Left cardiac atrium (tissue), 4 donors: ENCODE data around the gene CPE. TPM values are rescaled to one million over a fixed set of nuclear protein-coding genes. Genes with fewer than 3 reads are reported as not detected.
"Not testable (repeated sequence)": the region's sequence is repeated elsewhere in the genome, so short reads cannot be mapped to it uniquely, and the experiment has no call there.

ENCODE experiments used
- ATAC-seq, 2 donors: fragments of 200-7000 bp; cut with Tn5 transposase; one replicate each; pipeline ENCODE4 v1.9.1; 2020; ENCODE audit warnings: mild to moderate bottlenecking in 2 of 2, moderate library complexity in 2 of 2
- DNase-seq: peaks from one replicate; pipeline ENCODE4 v3.0.0-alpha.2; 2020
- intact Hi-C, 2 donors: fragments of 100-400 bp; cut with DNase I; formaldehyde crosslinking; loops; one replicate each; pipeline versions ENCODE4 v1.14.1 to v1.15.1; 2022 to 2023
- long read RNA-seq: library from polyadenylated mRNA; unstranded; transcript quantifications from one replicate; pipeline ENCODE4 v2.0.0, GENCODE V29; 2021
- total RNA-seq, 2 donors: library from RNA; stranded (reverse); fragmentation: NEBNext Ultra II Directional; extraction: Animal tissue kit (Norgen Biotek cat#: 25700); gene quantifications; one replicate each; pipeline ENCODE4 v1.2.1, GENCODE V29; 2021
- donor health status: DM: no; HTN: yes; CAD: no.
- donor health status: DM: no; HTN: yes; CAD: no; lungs with severe emphysema.
- donor health status: DM: yes; HTN: yes; CAD: no.
- donor health status: Dilated cardiomyopathy.

CPE gene
- 10 to 100 TPM; 84.8 to 92.5 TPM for total RNA-seq
- long read RNA-seq, transcript CPE-201 (9 exons, 2,421 nt): major isoform, 7 of 10 reads
- long read RNA-seq, partial matches to known transcripts: 3 of 10 reads
- long read RNA-seq, other reads (novel, unspliced or antisense): 0 of 10 reads

DNA sequence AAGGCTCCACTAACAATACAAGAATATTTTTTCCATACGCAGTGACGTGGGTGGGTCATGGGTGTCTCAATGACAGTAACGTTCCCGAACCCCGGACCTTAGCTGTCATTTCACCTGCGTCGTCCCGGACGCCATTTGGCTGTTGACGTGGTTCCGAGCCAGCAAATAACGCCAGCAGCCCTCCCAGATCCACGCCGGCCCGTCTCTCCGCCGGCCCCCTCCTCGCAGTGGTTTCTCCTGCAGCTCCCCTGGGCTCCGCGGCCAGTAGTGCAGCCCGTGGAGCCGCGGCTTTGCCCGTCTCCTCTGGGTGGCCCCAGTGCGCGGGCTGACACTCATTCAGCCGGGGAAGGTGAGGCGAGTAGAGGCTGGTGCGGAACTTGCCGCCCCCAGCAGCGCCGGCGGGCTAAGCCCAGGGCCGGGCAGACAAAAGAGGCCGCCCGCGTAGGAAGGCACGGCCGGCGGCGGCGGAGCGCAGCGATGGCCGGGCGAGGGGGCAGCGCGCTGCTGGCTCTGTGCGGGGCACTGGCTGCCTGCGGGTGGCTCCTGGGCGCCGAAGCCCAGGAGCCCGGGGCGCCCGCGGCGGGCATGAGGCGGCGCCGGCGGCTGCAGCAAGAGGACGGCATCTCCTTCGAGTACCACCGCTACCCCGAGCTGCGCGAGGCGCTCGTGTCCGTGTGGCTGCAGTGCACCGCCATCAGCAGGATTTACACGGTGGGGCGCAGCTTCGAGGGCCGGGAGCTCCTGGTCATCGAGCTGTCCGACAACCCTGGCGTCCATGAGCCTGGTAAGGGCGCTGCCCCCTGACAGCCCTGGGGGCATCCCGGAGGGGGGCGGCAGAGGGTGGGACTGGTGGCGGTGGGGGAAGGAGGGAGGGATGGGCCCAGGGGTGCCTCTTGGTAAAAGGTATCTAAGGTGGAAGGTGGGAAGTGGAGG lies at the start of gene CPE:
TSS of gene CPE (plus strand) at position 264 of the 933 bp plus-strand sequence. CDS start at position 478, 214 bp downstream.
- peak; percentile 98 to 99 for ATAC-seq
- DNase-seq: peak; percentile 81

DNA sequence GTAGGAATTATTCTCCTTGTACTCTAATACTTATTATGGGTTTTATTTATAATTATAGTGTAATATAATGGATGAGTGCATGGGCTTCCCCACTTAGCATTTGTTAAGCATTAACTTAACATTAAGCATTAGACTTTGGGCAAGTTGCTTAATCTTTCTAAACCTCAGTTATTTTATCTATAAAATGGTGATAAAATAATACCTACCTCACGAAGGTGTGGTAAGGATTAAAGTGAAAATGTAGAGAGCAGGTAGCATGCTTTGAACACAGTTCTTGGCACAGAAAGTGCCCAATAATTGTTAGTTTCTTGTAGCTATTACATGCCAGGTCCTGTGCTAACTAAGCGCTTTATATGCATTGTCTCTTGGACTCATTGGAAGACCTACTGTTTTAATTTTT lies 48.7 kb upstream of the CPE start:
- intact Hi-C loops: no loop called here
- ATAC-seq: no peak
- no peak for DNase-seq

More for the DNA sequence above, at the start of gene CPE:
- intact Hi-C loops: loop anchor here in 1 of 2 donors (5.0 kb wide), 1 partner anchor 83 kb away; no protein-coding TSS in a partner anchor

DNA sequence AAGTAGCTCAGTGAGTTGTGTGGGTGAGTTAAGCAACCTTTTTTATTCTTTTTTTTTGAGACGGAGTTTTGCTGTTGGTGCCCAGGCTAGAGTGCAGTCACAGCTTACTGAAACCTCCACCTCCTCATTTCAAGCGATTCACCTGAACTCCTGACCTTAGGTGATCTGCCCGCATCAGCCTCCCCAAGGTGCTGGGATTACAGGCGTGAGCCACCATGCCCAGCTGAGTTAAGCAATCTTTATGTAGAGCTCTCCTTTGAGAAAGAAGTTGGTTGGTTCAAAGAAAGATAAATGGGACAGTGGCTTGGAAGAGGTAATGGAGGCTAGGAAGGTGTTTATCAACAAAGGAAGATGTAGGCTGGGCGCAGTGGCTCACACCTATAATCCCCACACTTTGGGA lies 48.1 kb upstream of the CPE start:
- intact Hi-C loops: no loop called here
- no peak for ATAC-seq
- no peak for DNase-seq

- ATAC-seq: no peak
- intact Hi-C loops: no loop called here
- no peak for DNase-seq
Observed at GRCh38 chr4:165331359-165331758, 47.4 kb upstream of the CPE start.

DNA sequence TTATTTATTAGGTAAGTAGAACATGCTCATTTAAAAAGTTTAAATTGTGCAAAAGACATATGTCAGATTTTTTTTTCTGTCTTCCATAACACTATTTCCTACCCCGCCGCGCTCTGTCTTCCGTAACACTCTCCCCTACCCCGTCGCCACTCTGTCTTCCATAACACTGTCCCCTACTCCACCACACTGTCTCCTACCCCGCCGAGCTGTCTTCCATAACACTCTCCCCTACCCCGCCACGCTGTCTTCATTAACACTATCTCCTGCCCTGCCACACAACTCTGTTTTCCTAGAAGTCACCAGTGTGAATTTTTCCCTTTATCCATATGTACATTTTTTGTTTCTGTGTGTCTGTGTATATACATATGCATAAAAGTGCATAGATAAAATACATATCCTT lies 47.0 kb upstream of the CPE start:
- intact Hi-C loops: no loop called here
- ATAC-seq (no peak), DNase-seq (no peak)

- ATAC-seq (no peak), DNase-seq (no peak)
- intact Hi-C loops: no loop called here
Observed at GRCh38 chr4:165332502-165332901, 46.3 kb upstream of the CPE start.

DNA sequence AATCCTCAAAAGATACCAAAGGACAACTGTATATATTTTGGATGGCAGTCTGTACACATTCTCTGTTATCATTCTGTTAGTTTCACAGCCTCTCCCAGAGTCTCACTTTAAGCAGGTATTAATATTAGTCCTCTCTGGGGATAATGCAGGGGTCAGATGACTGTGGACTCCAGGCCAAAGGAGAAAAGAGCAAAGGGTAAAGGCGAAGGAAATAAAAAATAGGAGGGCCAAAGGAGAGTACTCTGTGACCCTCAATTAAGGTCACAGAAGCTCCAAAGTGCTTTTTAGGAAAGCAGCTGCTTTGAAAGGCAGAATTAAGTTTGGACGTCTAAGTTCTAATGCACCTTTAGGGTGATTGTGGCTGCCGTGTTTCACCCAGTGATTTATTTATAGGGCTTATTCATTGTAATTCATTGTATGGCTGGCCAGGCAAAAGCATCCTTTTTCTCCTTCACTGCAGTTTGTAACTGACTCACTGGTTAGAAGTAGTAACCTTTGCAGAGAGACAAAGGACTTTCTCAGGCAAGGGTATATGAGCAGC lies 43.6 kb upstream of the CPE start:
- intact Hi-C loops: no loop called here
- DNase-seq: no peak
- ATAC-seq: no peak

DNA sequence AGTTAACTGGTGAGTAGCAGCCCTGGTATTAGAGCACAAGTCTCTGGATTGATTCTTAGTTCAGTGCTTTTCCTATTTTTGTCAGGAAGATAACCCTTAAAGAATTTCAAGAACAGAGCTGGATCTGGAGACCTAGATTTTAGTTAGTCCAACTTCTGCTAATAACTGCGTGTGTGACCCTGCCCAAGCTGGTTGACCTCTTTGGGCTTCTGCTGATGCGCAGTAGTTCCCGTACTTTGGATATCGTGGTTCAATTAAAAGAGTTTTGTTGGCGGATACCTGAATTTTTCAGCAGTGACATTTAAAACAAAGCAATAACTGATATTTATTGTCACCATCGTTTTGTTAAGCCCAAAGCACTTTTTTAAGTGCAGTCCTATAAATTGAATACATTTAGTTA lies 42.1 kb upstream of the CPE start:
- intact Hi-C loops: no loop called here
- ATAC-seq: no peak
- no peak for DNase-seq

- DNase-seq, intact Hi-C loops, ATAC-seq: not testable (repeated sequence)
Observed at GRCh38 chr4:165342340-165342739, 36.5 kb upstream of the CPE start.

DNA sequence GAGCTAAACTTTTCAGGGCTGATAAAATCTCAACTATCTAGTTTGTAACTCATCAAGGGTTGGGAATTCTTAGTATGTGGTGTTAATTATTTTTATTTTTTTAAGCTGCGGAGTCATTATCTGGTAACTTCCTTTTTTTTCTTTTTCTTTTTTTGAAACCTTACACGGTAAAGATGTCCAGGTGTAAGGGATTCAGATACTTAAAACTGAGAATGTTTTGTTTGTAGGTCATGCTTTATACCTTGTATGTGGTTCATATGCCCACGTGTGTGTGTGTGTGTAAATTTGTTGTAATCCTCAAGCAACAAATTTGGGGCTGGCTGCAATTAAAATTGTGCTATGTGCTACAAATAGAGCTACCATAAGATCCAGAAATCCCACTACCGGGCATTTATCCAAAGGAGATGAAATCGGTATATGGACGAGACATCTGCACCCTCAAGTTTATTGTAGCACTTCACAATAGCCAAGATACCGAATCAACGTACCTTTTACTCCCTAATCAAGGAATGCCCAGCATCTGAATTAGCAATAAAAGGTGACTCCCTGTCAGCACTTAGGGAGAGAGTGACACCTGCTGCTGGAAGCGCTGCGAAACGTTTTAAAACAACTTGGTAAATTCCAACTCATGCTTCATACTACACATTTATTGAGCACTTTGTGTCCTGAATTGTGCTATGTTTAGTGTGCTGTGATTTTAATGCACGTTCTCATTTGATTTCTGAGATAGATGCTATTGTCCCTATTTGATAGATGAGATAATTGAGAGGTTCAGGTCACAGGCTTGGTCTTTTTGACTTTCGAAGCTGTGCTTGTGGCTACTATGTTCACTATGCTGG lies 35.2 kb upstream of the CPE start:
- DNase-seq (no peak), ATAC-seq (no peak)
- intact Hi-C loops: no loop called here

DNA sequence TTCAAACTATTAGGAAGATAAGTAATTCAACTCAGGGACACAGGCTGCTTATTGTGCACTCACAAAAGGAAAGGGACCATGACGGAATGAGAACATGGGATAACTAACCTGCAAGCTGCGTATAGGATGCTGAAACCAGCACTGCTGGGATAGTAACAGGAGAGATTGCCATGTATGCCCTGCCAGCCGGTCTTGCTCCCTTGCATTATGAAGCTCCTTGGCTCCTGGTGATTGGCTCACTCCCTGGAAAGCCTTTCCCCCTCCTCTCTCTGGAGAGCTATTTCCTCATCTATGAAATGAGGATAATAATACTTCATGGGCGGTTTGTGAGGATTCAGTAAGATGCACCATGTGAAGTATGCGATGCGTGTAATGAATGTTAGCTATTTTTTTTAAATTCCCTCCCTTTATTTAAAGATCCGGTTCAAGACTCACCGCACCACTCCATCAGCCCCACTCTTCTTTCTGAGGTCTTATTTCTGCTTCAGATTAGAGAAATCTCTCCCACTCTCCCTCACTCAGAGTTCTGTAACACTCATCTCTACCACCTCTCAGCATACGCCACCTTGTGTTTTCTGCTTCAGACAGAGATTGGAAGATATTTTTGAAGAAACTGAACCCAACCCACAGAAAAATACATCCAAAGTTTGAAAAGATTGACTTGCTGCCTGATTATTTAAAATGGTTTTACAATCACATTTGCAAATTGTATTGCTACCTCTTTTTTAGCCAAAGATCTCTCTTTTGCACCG lies 33.0 kb upstream of the CPE start:
- ATAC-seq: peak in 1 of 2 donors; percentile 53

GRCh38 chr4:165347647-165348569 lies 30.9 kb upstream of the CPE start:
- no peak for DNase-seq
- no peak for ATAC-seq
- intact Hi-C loops: loop anchor here (5.0 kb wide), 1 partner anchor 216 kb away; no protein-coding TSS in a partner anchor

More for the DNA sequence above, 33.0 kb upstream of the CPE start:
- DNase-seq: no peak
- intact Hi-C loops: loop anchor here (5.0 kb wide), 1 partner anchor 214 kb away; no protein-coding TSS in a partner anchor

- intact Hi-C loops: no loop called here
- no peak for ATAC-seq
- DNase-seq: no peak
Observed at GRCh38 chr4:165351359-165352130, 27.3 kb upstream of the CPE start.

DNA sequence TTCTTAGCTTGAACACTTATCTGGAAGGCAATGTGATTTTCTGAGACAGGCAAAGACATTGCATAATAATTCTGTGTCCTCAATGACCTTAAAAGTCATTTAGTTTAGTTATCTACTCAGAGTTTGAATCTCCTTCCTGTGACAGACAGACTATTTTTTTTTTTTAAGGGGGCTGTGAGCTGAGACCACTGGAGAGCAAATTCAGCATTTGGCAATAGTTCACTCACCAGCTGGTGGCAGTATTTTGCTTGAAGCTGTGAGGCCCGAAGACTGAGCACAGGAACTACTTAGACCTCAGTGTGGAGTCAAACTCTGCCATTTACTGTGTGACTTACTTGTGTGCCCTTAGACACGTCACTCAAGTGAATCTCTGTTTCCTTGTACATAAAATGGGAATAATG lies 22.9 kb upstream of the CPE start:
- intact Hi-C loops: loop anchor here (2.0 to 5.0 kb wide), 2 partner anchors 106 to 109 kb away; no protein-coding TSS in a partner anchor
- DNase-seq: no peak
- peak; percentile 47 to 67 for ATAC-seq

DNA sequence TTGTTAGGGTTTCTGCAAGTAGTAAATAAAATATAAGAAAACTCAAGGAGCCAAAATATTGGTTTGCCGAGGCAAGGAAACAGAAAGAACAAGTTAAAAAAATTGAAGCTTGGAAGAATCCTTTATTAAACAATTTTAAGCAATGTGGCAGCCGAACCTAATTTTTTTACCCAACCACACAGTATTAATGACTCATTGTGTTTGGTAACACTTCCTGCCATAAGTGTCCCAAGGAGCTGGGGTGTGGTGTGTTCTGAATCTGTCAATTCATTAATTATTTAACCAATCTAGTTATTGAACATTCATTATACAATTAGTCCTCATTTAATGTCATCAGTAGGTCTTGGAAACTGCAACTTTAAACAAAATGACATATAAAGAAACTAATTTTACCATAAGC lies 19.3 kb upstream of the CPE start:
- intact Hi-C loops: loop anchor here in 1 of 2 donors (5.0 kb wide), 1 partner anchor 103 kb away; no protein-coding TSS in a partner anchor
- DNase-seq: no peak
- no peak for ATAC-seq

DNA sequence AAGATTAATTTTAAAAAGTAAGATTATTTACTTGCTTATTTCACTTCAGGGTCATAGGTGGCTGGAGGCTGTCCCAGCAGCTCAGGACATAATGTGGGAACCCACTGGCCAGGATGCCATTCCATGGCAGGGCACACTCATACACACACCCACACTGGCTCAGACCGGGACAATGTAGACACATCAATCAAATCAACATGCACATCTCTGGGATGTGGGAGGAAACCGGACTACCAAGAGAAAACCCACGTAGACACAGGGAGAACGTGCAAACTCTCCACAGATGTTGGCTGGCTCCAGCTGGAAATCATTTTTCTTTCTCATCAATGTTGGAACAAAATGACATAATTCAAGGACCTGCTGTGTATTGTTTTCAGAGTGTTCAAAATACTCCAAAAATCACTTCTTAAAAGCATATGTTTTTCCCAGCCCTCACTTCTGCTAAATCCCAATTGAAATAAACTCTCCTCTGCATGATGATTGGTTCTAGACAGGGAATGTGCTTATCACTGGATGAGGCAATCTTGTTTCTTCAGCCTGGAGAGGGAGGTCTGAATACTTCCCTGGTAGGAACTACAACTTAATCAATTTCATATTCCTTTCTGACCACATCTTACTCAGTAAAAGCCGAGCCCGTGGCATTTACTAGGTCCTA lies 18.6 kb upstream of the CPE start:
- DNase-seq: no peak
- intact Hi-C loops: no loop called here
- peak in 1 of 2 donors; percentile 79 for ATAC-seq
